Fibroblast of skin of right biceps (primary cell): ENCODE data around the gene TBX18.

Experiments
- DNase-seq: peaks from one replicate; pipeline ENCODE4 v3.0.0-alpha.2; 2013

The TBX18 gene

DNA sequence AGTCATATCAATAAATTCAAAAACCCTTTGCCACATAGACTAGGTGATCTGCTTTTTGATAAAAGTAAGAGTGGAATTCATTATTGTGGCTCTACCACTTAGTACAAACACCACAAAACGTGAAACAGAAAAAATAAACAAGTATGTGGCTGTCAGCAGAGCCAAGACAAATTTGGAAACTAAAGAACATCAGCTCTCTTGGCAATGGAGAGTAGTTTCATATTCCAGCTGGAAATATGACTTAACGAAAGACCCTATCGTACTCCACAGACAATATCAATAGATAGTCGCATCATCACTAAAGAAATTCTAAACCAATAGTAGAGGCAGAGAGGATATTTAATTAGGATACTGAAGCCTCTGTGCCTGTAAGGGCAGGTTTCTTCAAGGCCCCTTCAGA, 20.8 kb downstream of the TBX18 start:
- no peak for DNase-seq

DNA sequence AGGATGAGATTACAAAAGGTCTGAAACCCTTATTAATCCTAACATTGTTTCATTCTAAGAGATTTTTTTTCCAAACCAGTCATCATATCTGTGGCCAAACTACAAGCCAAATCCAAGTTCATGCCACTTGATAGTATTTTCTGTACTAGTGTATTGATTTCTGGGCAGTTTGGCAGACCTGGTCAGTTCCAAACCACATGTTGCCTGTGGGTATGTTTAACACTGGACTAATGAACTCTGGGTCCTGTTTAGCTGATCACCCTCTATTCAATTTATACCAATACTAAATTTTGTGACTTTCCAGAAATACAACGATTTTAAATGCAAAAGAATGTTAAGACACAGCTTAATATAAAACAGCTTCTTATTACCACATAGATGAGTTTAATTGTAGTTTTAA, 24.0 kb downstream of the TBX18 start:
- no peak for DNase-seq

DNA sequence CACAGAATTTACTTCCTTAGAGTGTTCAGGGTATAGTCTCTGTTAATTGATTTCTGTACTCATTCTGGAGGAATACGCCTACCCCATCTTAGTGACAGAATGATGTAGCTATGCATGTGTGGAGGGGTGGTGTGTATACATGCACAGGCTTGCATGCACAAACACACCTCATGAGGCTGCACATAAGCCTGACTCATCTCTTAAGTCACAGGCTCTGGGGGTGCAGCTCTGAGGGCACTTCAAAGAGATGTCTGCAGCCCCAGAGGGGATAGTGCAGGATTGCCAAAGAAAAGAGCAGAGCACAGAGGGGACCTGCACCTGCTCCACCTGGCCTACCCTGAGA, 24.6 kb downstream of the TBX18 start:
- DNase-seq: peak; percentile 31

DNA sequence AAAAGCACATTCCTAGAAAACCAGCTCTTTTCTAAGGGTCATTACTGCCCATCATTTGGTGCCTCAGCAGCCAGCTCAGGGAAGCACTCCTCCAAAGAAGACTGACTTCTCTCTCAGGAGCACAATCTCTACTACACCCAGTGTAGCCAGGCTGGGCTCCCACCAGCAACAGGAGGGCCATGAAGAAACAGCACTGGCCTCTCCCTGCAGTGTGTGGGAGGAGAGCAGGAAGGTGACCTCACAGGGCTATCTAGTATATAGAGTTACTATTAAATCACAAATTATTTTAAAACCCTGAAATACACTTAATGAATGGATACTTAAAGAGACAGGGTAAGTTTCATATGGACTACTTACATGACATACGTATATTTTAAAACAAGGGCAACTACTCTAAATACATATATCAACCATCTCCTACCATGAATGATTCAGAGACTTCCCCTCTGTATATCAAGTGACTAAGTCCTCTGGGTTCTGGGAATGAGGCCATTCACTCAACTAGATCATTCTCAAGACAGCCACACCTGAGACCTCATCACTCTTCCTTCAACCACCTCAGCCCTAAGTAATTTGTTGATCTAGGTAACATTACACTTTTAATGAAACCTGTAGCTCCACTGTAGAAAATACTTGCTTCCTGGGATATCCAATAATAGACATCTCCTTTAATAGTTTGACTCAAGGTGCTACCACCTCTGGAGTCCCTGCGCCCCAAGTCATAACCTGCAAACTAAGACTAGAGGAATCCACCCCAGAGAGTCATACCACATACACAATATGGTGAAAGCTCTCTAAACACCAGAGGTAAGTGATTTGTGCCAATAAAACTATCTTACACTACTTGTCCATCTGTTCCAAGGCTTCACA, 25.2 kb downstream of the TBX18 start:
- peak; percentile 18 for DNase-seq

DNA sequence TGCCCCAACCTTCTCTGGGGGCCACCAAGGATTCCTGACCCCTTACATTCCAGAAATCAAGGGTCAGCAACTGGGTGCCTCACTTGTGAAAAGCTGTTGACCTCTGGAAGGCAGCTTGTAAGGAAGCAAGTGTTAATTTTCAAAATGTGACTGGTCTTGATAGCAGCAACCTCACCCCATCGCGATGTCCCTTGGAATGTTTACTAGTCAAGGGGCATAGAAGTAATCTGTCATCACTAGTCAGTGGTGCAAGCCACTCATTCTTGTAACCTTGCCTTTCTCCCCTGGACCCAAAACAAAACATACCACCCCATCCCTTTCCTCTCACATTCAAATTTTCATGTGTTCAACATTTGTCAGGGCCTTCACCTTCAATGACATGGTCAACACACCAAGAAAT, 30.5 kb downstream of the TBX18 start:
- no peak for DNase-seq

DNA sequence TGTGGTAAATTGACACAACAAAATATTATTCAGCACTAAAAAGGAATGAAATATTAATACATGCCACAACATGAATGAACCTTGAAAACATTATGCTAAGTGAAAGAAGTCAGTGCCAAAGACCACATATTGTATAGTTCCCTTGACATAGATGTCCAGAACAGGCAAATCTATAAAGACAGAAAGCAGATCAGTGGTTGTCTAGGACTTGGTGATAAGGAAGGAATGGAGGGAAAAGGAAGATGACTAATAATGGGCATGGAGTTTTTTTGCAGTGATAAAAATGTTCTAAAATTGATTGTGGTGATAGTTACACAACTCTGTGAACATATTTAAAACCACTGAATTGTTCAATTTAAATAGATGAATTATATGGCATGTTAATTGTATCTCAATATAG, 32.5 kb downstream of the TBX18 start:
- no peak for DNase-seq

DNA sequence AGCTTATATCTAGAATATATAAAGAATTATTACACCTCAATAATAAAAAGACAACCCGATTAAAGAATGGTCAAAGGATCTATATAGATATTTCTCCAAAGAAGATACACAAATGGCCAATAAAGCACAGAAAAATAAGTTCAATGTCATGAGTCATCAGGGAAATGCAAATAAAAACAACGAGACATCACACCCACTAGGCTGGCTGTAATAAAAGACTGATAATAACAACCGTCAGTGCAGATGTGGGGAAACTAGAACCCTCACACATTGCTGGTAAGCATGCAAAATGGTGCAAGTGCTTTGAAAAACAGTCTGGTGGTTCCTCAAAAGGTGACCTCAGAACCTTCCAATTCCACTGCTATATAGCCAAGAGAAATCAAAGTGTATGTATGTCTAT, 33.0 kb downstream of the TBX18 start:
- DNase-seq: no peak

DNA sequence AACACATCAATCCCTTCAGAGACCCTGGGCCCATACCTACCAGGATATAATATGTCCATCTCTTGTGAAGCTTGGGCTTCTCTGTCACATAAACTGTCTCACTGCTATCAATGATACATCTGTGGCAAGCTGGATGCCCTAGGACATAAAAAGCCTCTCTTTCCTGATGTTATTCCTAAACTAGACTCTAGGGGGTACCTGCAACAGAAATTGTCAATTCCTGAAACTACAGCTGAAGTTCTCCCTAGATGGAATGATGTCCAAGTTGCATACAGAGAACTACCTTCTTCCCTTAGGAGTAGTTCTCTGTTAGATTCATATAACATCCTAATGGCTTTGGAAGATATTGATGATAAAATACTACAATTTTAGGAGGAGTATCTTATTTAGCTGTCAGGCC, 35.8 kb downstream of the TBX18 start:
- peak; percentile 26 for DNase-seq

DNA sequence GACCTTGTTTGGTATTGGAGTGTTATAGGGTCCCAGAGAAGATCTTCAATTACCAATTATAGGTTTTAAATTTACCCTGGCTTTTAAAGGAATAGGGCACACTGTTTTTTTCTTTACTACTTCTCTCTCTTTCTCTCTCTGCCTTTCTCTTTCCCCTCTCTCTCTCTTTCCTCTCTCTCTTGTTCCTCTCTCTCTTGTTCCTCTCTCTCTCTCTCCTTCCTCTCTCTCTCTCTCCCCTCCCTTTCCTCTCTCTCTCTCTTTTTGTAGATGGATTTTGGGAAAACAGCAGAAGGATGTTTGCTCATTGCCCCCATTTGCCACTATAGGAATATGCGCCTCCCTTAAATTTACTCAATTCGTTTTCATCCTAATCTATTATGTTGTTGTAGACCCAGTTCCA, 45.2 kb downstream of the TBX18 start:
- DNase-seq: no peak

DNA sequence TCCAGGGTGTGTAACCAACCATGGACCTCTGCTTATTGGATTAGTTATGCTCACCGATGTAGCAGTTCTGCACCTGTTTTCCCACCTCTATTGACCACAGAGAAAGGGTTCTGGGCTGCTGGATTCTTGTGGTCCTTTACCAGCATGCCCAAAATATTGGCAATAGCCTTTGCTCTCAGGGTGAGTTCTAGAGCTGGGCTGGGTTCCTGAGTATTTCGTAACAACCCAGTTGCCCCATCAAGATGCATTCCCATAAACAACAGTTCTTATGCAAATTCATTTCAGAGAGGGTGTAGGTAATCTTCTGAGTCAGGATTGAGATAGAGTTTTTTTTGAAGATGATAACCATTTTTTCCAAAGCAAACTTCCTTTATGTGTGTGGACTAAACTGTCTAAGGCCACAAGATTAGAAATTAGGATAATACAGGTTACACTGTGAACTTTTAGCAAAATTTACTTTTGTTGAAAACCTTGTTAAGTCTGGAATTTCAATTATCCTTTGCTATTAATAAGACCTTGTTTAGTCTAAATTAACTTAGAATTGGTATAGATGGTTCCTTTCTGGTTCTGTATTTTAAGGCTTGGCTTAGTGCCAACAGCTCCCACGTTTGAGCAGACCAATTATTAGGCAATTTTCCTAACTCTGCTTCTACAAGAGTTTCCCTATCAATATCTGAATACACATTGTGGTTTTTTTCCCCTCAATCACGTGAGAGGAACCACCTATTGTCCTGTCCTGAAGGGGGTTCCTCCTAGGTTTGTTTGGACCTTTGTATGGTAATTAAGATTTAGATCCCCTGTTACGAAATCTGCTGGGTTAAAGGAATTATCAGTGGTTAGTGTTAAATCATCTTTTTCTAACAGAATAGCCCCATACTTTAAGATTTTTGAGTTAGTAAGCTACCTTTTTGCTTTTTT, 46.1 kb downstream of the TBX18 start:
- DNase-seq: no peak

DNA sequence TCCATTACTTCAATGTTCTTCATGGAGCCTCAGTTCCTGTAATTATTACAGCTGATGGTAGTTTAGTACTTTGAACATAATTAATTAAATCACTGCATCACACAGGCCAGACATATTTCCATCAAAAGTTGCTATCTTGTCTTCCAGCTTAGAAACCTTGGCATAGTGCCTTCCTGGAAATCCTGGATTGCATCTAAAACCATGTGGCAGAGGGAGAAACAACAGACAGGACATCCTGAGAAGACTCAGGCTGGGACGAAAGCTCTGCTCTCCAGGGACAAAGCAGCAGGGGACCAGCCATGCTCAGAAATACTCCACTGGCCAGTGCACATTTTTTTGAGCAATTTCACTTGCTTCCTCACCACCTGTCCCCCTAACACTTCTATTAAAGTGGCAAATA, 55.3 kb downstream of the TBX18 start:
- no peak for DNase-seq

DNA sequence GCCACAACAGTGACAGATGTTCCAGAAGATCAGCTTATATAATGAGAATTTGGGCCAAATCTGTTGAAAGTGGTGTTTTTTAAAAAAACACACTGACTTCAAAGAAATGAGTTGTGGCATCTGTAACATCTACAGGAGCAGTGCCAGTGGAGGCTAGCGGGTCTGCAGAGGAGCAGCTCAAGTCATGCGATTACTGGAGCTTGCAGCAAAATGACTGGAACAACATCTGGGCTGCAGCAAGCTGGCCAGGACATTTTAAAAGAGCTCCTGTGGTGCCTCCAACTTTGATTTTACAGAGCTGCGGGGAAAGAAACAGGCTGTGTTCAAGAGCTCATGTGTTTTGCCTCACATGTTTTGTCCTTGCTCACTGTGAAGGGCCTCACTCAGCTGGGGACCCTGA, 57.2 kb downstream of the TBX18 start:
- no peak for DNase-seq

DNA sequence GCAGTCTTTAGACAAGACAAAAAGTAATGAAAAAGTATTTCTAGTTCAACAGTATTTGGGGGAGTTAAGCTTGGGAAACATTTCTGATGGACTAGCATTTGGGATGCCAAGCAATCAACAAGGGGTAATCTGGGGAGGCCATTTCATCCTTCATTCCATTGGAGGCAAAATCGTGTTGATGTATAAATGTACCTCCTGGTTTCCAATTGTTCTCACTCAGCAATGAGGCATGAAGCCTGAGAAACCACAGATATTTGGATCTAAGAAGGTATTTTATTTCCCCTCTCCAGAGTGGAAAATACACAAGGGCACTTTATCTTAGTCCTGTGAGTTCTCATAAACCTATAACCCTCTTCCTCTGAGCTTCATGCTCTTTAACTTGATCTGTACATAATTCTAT, 68.2 kb downstream of the TBX18 start:
- DNase-seq: peak; percentile 54

DNA sequence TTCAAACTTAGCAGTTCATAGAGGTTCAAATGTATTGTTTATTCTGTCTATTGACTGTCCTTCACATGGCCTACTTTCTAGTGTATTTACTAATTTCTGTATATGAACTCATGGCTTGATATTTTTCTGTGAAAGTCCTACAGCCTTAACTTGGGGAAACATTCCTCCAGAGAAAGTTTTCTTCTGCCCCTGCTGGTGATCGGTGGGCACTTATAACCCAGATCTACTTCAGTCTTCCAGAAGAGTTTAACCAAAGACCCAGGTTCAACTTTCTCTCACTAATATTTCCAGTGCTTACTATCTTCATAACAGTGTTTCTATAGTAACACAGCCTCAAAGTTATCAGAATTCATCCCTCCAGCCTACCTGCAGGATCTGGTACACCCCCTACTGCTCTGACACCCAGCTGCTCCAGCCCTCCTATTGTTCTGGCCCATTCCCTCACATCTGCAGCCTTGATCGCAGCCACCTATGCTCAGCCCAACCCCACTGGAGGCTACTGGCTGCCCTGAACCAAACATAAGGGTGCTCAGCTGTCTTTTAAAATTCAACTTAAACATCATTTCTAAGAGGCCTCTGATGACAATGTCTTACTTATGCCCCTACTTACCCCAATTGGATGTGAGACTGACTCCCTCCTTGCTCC, 72.3 kb downstream of the TBX18 start:
- DNase-seq: no peak

DNA sequence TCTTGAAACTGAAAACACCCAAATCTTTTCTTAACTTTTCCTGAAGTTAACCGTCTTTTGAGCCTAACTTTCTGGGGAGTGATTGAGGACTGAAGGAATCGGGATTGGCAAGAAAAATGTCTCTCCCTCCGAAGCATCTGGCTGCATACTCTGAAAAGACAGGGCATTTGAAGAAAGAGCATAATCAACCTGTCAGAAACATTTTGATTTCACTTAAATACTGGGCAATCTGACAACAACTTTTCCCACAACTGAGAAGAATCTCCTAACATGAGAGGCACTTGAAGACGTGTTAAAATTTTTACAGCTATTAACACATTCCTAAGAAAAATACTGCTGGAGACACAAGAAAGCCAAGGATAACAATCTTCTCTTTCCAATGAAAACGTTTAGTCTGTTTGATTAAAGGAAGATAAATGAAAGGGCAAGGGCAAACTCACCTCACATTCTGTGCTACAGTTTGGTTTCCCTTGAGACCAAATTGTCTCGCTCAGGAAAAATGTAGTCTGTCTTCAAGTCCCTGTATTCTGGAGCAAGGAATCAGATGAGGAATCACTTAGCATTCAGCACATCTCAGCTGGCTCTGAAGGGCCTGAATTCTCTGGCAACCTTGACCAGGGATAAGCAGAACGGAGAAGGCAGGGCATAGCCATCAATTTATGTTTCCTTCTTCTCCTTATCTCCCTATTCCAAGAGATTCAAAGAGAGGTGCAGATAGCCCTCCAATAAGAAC, 76.1 kb downstream of the TBX18 start:
- peak; percentile 89 for DNase-seq

DNA sequence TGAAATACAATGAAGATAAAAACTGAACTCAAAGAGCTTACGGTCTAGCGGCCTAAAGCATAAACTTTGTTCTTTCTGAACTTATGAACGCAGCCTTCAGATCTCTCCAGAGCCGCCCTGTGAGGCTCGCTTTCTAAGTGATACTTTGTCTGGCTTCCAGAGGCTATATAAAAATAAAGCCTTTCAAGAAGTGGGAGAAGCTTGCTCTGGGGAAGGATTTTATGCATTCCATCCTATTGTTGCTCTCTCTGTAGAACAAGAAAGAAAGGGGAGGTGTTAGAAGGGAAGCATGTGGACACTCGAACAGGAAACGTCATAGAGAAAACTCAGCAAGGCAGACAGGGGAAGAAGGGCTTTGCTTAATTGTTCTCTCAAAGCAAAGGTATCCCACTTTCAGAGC, 77.0 kb downstream of the TBX18 start:
- DNase-seq: peak; percentile 40

DNA sequence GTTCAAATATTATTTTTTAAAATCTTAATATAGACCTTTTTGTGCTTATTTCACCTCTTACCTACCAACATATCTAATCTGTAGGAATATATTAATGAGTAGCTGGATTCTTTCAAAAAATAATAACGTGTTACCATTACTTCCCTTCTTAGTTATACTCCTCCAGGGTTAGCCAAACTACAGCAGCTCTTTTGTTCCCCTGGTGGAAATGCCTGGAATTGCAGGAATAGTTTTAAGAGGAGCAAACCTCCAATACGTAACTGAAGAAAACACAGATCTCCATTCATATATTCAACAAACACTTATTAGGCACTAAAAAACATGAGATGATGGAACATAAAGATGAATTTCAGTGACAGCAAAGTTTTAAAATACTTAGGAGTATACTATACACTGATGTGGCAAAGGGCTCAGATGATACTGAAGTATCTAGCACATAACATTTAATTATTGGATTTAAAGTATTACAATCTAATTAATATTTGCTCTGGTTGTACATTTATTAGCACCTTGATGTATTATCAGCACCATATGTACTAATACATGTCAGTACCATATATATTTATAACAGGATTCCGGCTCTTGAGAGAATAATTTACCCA, 78.3 kb downstream of the TBX18 start:
- DNase-seq: no peak

DNA sequence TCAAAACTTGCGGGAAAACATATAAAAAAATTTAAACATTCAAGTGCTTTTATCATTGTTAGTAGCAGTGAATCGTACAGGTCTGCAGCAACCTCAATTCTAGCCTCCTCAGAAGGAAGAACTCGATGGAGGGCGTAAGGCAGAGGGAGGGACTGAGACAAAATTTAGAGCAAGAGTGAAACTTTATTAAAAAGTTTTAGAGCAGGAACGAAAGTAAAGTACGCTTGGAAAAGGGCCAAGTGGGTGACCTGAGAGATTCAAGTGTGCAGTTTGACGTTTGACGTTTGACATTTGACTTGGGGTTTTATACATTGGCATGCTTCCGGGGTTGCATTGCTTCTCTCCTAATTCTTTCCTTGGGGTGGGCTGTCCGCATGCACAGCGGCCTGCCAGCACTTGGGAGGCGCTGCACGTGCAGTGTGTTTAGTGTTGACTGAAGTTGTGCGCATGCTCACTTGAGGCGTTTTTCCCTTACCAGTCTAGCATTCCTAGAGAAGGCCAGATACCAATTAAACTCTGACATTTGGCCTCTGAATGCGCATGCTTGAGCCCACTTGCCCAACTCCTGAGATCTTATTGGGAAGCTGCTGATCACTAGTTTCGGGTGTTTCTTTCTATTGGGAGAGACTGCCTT, 82.6 kb downstream of the TBX18 start:
- no peak for DNase-seq

DNA sequence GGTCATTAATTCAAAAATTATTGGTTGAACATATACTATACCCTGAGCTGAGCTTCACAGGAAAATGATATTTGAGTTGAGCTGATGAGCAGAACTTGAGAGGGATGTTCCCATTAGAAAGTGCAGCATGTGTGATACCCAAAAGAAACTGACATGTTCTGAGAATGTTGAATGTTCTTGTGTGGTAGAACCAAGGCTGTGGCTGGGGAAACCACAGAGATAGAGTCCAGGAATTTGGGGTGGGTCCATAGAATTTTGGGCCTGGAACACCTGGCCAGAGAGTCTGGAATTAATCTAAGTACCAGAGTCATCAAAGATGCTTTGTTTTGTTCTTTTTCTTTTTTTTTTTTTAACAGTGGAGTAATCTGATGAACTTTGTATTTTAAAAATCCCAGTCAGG, 88.7 kb downstream of the TBX18 start:
- DNase-seq: no peak

DNA sequence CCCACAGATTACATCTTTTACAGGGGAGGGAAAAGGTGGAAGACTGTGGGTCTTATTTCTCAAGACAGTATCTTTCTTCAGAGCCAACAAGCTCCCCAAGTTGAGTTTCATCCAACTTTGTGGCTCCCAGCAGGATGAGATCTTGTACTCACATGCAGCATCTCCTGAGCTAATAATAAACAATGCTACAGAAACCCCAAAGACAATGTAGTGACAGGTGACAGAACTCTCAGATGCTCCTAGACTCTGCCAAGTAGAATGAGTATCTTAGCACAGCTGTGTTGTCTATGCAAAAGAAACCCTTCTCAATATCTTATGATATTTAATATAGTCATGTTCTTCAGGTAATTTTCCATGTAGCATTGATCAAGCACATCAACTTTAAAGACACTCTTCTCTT, 90.0 kb downstream of the TBX18 start:
- DNase-seq: no peak

DNA sequence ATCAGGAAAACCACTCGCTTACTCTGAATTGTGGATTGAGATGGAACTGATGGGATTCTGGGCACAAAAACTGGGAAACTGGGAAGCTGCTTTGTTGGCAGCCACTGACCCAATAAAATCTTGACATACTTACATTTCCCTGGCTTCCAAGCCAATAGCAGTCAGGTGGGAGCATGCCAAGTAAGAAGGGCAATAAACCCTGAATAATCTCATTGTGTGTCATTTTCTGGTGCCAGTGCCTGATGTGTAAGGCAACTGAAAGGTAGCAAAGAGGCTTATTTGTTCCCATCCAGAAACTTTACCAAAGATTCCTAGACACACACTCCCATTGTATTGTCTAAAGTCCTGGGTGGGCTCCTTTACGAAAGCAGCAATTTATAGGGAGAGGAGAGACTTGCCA, 93.2 kb downstream of the TBX18 start:
- no peak for DNase-seq

DNA sequence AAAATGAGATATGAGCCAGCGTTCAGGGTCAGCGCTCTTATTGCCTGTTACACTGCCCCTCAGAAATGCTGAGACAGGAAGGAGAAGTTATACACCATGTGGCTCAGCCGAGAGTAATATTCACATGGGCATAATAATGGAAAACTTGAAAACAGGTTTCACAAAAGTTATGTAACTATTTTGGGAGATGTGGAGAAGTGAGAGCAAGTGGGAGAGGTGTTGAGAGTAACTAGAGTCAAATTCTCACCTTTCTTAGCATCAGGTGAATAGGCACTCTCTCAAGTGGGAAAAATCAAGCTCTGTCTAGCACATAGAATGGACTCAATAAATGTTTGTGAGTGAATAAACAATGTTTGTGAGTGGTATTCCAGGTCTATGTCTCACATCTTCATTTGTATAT, 94.5 kb downstream of the TBX18 start:
- no peak for DNase-seq
